CD4-positive, alpha-beta T cell treated with Interferon alpha-2 for 1 hour (primary cell): ENCODE data around the gene ADORA2A.

Experiments
- DNase-seq, 2 donors: peaks; one replicate each; pipeline ENCODE4 v3.0.0-alpha.2; 2020 to 2022

Gene ADORA2A

GRCh38 chr22:24404561-24405275 lies 22.7 kb upstream of the ADORA2A start:
- no peak for DNase-seq

GRCh38 chr22:24405631-24406321 lies 21.6 kb upstream of the ADORA2A start:
- DNase-seq: no peak

- DNase-seq: no peak
Measured at GRCh38 chr22:24406322-24407277, 20.8 kb upstream of the ADORA2A start.

- DNase-seq: no peak
Measured at GRCh38 chr22:24407278-24407665, 20.1 kb upstream of the ADORA2A start.

- no peak for DNase-seq
Measured at GRCh38 chr22:24407884-24408283, 19.5 kb upstream of the ADORA2A start.

- DNase-seq: no peak
Measured at GRCh38 chr22:24408630-24409029, 18.8 kb upstream of the ADORA2A start.

- DNase-seq: no peak
Measured at GRCh38 chr22:24409707-24410106, 17.7 kb upstream of the ADORA2A start.

GRCh38 chr22:24410110-24410856 lies 17.1 kb upstream of the ADORA2A start:
- peak in 1 of 2 donors; percentile 36 for DNase-seq

GRCh38 chr22:24411256-24412004 lies 16.0 kb upstream of the ADORA2A start:
- DNase-seq: no peak

GRCh38 chr22:24412274-24412673 lies 15.1 kb upstream of the ADORA2A start:
- DNase-seq: no peak

- no peak for DNase-seq
Measured at GRCh38 chr22:24413271-24413670, 14.1 kb upstream of the ADORA2A start.

- DNase-seq: no peak
Measured at GRCh38 chr22:24413736-24414385, 13.5 kb upstream of the ADORA2A start.

- no peak for DNase-seq
Measured at GRCh38 chr22:24414523-24414922, 12.9 kb upstream of the ADORA2A start.

GRCh38 chr22:24414984-24415945 lies 12.1 kb upstream of the ADORA2A start:
- DNase-seq: no peak

- no peak for DNase-seq
Measured at GRCh38 chr22:24416095-24416494, 11.3 kb upstream of the ADORA2A start.

GRCh38 chr22:24416611-24417010 lies 10.8 kb upstream of the ADORA2A start:
- DNase-seq: no peak

GRCh38 chr22:24417200-24417599 lies 10.2 kb upstream of the ADORA2A start:
- no peak for DNase-seq

GRCh38 chr22:24417901-24418641 lies 9.3 kb upstream of the ADORA2A start:
- DNase-seq: no peak

GRCh38 chr22:24418786-24419474 lies 8.5 kb upstream of the ADORA2A start:
- DNase-seq: no peak
